GM12878 (cell line): ENCODE measurements around the gene AMBRA1. TPM values are rescaled to one million over a fixed set of nuclear protein-coding genes. Genes with fewer than 3 reads are reported as not detected.

Experiments
- ATAC-seq: fragments of 200-7000 bp; cut with Tn5 transposase; 3 replicates; pipeline ENCODE4 v1.9.1; 2020; ENCODE audit warnings: mild to moderate bottlenecking, moderate library complexity
- BruUV-seq: library from RNA; stranded (reverse); fragments of 400-500 nt; replicated peaks from 2 replicates; lab custom pipeline; 2021; lab: Mats Ljungman, UMichigan
- CTCF ChIA-PET: fragments of 300-600 bp; sonication (Branson Sonifier 250); formaldehyde crosslinking; extraction: SDS; loops from one replicate; lab custom pipeline; 2021; ENCODE audit warnings: inconsistent platforms; lab: Yijun Ruan, JAX
- POLR2A ChIA-PET: fragments of 350-600 bp; formaldehyde crosslinking; extraction: SDS; loops from one replicate; lab custom pipeline; 2021; ENCODE audit warnings: inconsistent platforms; lab: Charles Lee
- RAD21 ChIA-PET: fragments of 300-600 bp; sonication (Branson Sonifier 250); formaldehyde crosslinking; loops from one replicate; lab custom pipeline; 2023; ENCODE audit warnings: antibody characterized with exemption; ENCODE audit not compliant: unreplicated experiment; lab: Charles Lee
- SMC1A ChIA-PET: fragments of 300-600 bp; sonication (Branson Sonifier 250); formaldehyde crosslinking; loops from one replicate; lab custom pipeline; 2023; ENCODE audit not compliant: unreplicated experiment, uncharacterized antibody; lab: Charles Lee
- DNase-seq: peaks from one replicate; pipeline ENCODE4 v3.0.0-alpha.2; 2011; ENCODE audit warnings: low read depth, low spot score
- FAIRE-seq: peaks from 3 replicates; lab custom pipeline; 2011; peaks lifted over from hg19 to GRCh38; lab: Jason Lieb, UNC
- H2AFZ ChIP-seq: 2 replicates; pipeline ENCODE4 v1.6.0; 2011; ENCODE audit warnings: low read depth, low read length, control low read depth; ENCODE audit not compliant: control insufficient read depth
- H3K27ac ChIP-seq: 2 replicates; pipeline ENCODE4 v1.5.1; 2011; ENCODE audit warnings: control low read depth; ENCODE audit not compliant: control insufficient read depth, insufficient read depth
- H3K27me3 ChIP-seq, 2 experiments: replicated peaks in 1 of 2; 2 replicates each; pipeline versions ENCODE4 v1.6.0 to v1.6.1; 2011; ENCODE audit warnings: low read length in 1 of 2; ENCODE audit not compliant: control insufficient read depth in 2 of 2, insufficient read depth in 2 of 2
- H3K36me3 ChIP-seq, 2 experiments: 2 replicates each; pipeline ENCODE4 v1.5.1; 2011; ENCODE audit warnings: low read length in 1 of 2; ENCODE audit not compliant: control insufficient read depth in 2 of 2, insufficient read depth in 2 of 2
- H3K4me1 ChIP-seq: 2 replicates; pipeline ENCODE4 v1.6.1; 2011; ENCODE audit warnings: mild to moderate bottlenecking, low read length, moderate library complexity, mixed read lengths; ENCODE audit not compliant: control insufficient read depth, insufficient read depth
- H3K4me2 ChIP-seq: 2 replicates; pipeline ENCODE4 v1.6.0; 2011; ENCODE audit warnings: control low read depth; ENCODE audit not compliant: control insufficient read depth, insufficient read depth
- H3K4me3 ChIP-seq: fragments of 200-600 bp; sonication (generic); 2 replicates; pipeline ENCODE4 v1.5.1; 2016
- H3K79me2 ChIP-seq: 2 replicates; pipeline ENCODE4 v1.6.0; 2011; ENCODE audit warnings: low read length; ENCODE audit not compliant: control insufficient read depth, insufficient read depth
- H3K9ac ChIP-seq: 2 replicates; pipeline ENCODE4 v1.8.0; 2011; ENCODE audit warnings: low read length, control low read depth, mixed read lengths; ENCODE audit not compliant: control insufficient read depth, insufficient read depth
- H3K9me3 ChIP-seq: replicated peaks from 3 replicates; pipeline ENCODE4 v1.5.1; 2011; ENCODE audit warnings: mild to moderate bottlenecking, low read length; ENCODE audit not compliant: control insufficient read depth, insufficient read depth
- H4K20me1 ChIP-seq: 2 replicates; pipeline ENCODE4 v1.6.0; 2011; ENCODE audit not compliant: control insufficient read depth, insufficient read depth
- ATF7 ChIP-seq: fragments of 450-650 bp; IDR thresholded peaks from 2 replicates; pipeline ENCODE4 v1.6.1; 2016; ENCODE audit warnings: low read depth, mild to moderate bottlenecking
- BMI1 ChIP-seq: fragments of 450-650 bp; IDR thresholded peaks from 2 replicates; pipeline ENCODE4 v1.6.1; 2016; ENCODE audit warnings: mild to moderate bottlenecking, moderate library complexity, borderline replicate concordance
- CBX3 ChIP-seq: fragments of 200-600 bp; sonication (generic); IDR thresholded peaks from 2 replicates; pipeline ENCODE4 v1.6.1; 2016; ENCODE audit warnings: low read depth, borderline replicate concordance
- CEBPZ ChIP-seq: fragments of 150-350 bp; IDR thresholded peaks from 2 replicates; pipeline ENCODE4 v1.6.1; 2016; ENCODE audit warnings: low read depth, low read length
- CHD2 ChIP-seq: IDR thresholded peaks from 2 replicates; pipeline ENCODE4 v1.6.1; 2011; ENCODE audit warnings: low read depth, low read length, improper control_type of control experiment, borderline replicate concordance
- CREB1 ChIP-seq: IDR thresholded peaks from 2 replicates; pipeline ENCODE4 v1.6.1; 2012; ENCODE audit warnings: low read depth, mild to moderate bottlenecking, inconsistent platforms
- CTCF ChIP-seq, 3 experiments: IDR thresholded peaks in 2 of 3; conservative IDR thresholded peaks in 1 of 3; 2 replicates each; pipeline ENCODE4 v1.5.1; 2011; ENCODE audit warnings: low read depth in 3 of 3, low read length in 3 of 3, mild to moderate bottlenecking in 3 of 3, control low read depth in 2 of 3, moderate library complexity in 2 of 3, inconsistent platforms in 1 of 3, mixed read lengths in 1 of 3; ENCODE audit not compliant: control insufficient read depth in 2 of 3, insufficient read depth in 1 of 3; ENCODE audit errors: extremely low read depth in 1 of 3
- MAX ChIP-seq: IDR thresholded peaks from 2 replicates; pipeline ENCODE4 v1.6.1; 2012; ENCODE audit warnings: low read depth, low read length, improper control_type of control experiment
- NFXL1 ChIP-seq: fragments of 450-650 bp; IDR thresholded peaks from 2 replicates; pipeline ENCODE4 v1.6.1; 2017; ENCODE audit warnings: antibody characterized with exemption, mild to moderate bottlenecking, borderline replicate concordance
- POLR2AphosphoS2 ChIP-seq: IDR thresholded peaks from 2 replicates; pipeline ENCODE4 v1.6.1; 2011; ENCODE audit warnings: low read depth, mild to moderate bottlenecking, low read length, improper control_type of control experiment, moderate library complexity
- SIN3A ChIP-seq: IDR thresholded peaks from 2 replicates; pipeline ENCODE4 v1.6.1; 2012; ENCODE audit warnings: low read depth, low read length, improper control_type of control experiment
- SREBF2 ChIP-seq: IDR thresholded peaks from 2 replicates; pipeline ENCODE4 v1.6.1; 2012; ENCODE audit warnings: mild to moderate bottlenecking, low read length
- ZBTB4 ChIP-seq: fragments of 450-650 bp; formaldehyde crosslinking; IDR thresholded peaks from 2 replicates; pipeline ENCODE4 v1.4.0; 2022; ENCODE audit warnings: mild to moderate bottlenecking, moderate library complexity
- ZNF207 ChIP-seq: fragments of 450-650 bp; IDR thresholded peaks from 2 replicates; pipeline ENCODE4 v1.6.1; 2014; ENCODE audit warnings: antibody characterized with exemption, mild to moderate bottlenecking, borderline replicate concordance
- ZNF217 ChIP-seq: fragments of 450-650 bp; IDR thresholded peaks from 2 replicates; pipeline ENCODE4 v1.6.1; 2017; ENCODE audit warnings: antibody characterized with exemption, mild to moderate bottlenecking
- ZNF274 ChIP-seq: IDR thresholded peaks from one replicate; pipeline ENCODE4 v1.8.0; 2011; ENCODE audit not compliant: insufficient read length, insufficient read depth
- WGBS: methylation state at CpG from one replicate; pipeline ENCODE4 v1.1.6; 2016; ENCODE audit warnings: low lambda C conversion rate; ENCODE audit not compliant: insufficient replicate concordance, insufficient coverage; ENCODE audit errors: missing lambda C conversion rate; 5-methylcytosine and 5-hydroxymethylcytosine counted together
- in situ Hi-C: fragments of 300-500 bp; cut with MboI; formaldehyde crosslinking; loops from 9 replicates; pipeline ENCODE4 v1.14.3; 2018; ENCODE audit warnings: mixed read lengths
- intact Hi-C: fragments of 100-400 bp; cut with micrococcal nuclease; formaldehyde crosslinking; loops from one replicate; pipeline ENCODE4 v1.14.2; 2022; ENCODE audit not compliant: unreplicated experiment
- polyA plus RNA-seq, 11 experiments: library from polyadenylated mRNA; depleted of rRNA in 4 of 11; unstranded in 6 of 11; stranded (reverse) in 5 of 11; fragments of >200 nt; fragmentation: Nextera tagmentation in 4 of 11; fragmentation: Illumina TruSeq in 1 of 11; extraction: Ambion mirVana in 4 of 11; extraction: Trizol in 1 of 11; gene quantifications; 1 replicate in 1 of 11; 2 replicates in 10 of 11; pipeline versions ENCODE4 v1.2.1 to v1.2.3, GENCODE V29; 2011 to 2016; ENCODE audit warnings: inconsistent platforms in 2 of 11, missing spikeins in 2 of 11, low read depth in 1 of 11
- total RNA-seq, 4 experiments: library from RNA; depleted of rRNA in 3 of 4; stranded (reverse); fragments of >200 nt in 3 of 4; fragmentation: Illumina TruSeq in 1 of 4; extraction: Trizol in 1 of 4; gene quantifications; 2 replicates each; pipeline versions ENCODE4 v1.2.1 to v1.2.3, GENCODE V29; 2013 to 2021

AMBRA1 gene
- total and polyA plus RNA-seq, 10 of the 15 experiments (the other 5 are each of a cell fraction or from before 2014, with no cell fraction given) = 0.57 to 34.3 (median 13.7) TPM

- Histone ChIP-seq H3K4me2 (no peak overlapping the region), H3K9ac (no peak overlapping the region), H3K4me1 (no peaks in the 10 kb centered on the region), H3K4me3 (no peak overlapping the region), H3K36me3 (no peaks in the 10 kb centered on the region; a peak in 3 of 4 replicates), H3K9me3 (no peaks in the 10 kb centered on the region), H3K27me3 (no peaks in the 10 kb centered on the region), H2AFZ (no peak overlapping the region), H4K20me1 (no peaks in the 10 kb centered on the region), H3K79me2 (peaks cover 4% of the 10 kb centered on the region), H3K27ac (no peak overlapping the region)
- TF ChIP-seq CEBPZ = no peak
- TF ChIP-seq BMI1 = no peak
- no peak for TF ChIP-seq SIN3A
- no peak for TF ChIP-seq ATF7
- no peak for TF ChIP-seq SREBF2
- TF ChIP-seq CTCF (IDR thresholded peaks at IDR 0.05 in 2 of 3, conservative IDR thresholded peaks at IDR 0.05 in 1 of 3; ENCODE audit: control insufficient read depth in 2 of 3, extremely low read depth in 1 of 3, insufficient read depth in 1 of 3, low read depth in 3 of 3, low read length in 3 of 3) = no peak
- no peak for TF ChIP-seq MAX
- TF ChIP-seq NFXL1 = no peak
- no peak for TF ChIP-seq ZBTB4
- TF ChIP-seq CHD2 = no peak
- no peak for TF ChIP-seq CREB1
- TF ChIP-seq ZNF207 = no peak
- TF ChIP-seq CBX3 = no peak
- no peak for TF ChIP-seq POLR2AphosphoS2
- no peak for TF ChIP-seq ZNF217
- TF ChIP-seq ZNF274 = no peak
- SMC1A ChIA-PET = interaction anchor here (0.9 to 1.1 kb wide), 3 partner anchors 8 to 126 kb away, joined by 3 read pairs; no protein-coding TSS in a partner anchor
- in situ Hi-C loops (no loop called here), intact Hi-C loops (no loop called here)
- FAIRE-seq (no peak), DNase-seq (no peak), ATAC-seq (no peak)
- BruUV-seq = no TSS peak
- POLR2A ChIA-PET = no interaction called here
- RAD21 ChIA-PET = interaction anchor here (1.9 kb wide), 1 partner anchor 24 kb away, joined by 11 read pairs; no protein-coding TSS in a partner anchor
- CTCF ChIA-PET = interaction anchor here (0.9 to 1.0 kb wide), 3 partner anchors 15 to 75 kb away, joined by 3 to 6 read pairs (median 3); no protein-coding TSS in a partner anchor
- WGBS = 53% methylated on average over 1 of the region's 1 CpG
Observed at GRCh38 chr11:46514370-46514769, 79.5 kb downstream of the AMBRA1 start.
